H1 (cell line): ENCODE measurements around the gene C3orf85.

Experiments used
- EP300 ChIP-seq, 2 experiments: IDR thresholded peaks; 1 replicate in 1 of 2; 2 replicates in 1 of 2; pipeline ENCODE4 v1.6.1; 2011 to 2012; ENCODE audit warnings: low read depth in 2 of 2, low read length in 2 of 2, mild to moderate bottlenecking in 2 of 2, borderline replicate concordance in 1 of 2, inconsistent platforms in 1 of 2, moderate library complexity in 1 of 2
- EZH2 ChIP-seq: fragments of 200-600 bp; sonication (generic); IDR thresholded peaks from 2 replicates; pipeline ENCODE4 v1.7.1; 2012; ENCODE audit warnings: low read depth, mild to moderate bottlenecking, moderate library complexity, low read length, inconsistent platforms; ENCODE audit not compliant: severe bottlenecking
- JUN ChIP-seq: IDR thresholded peaks from 2 replicates; pipeline ENCODE4 v1.6.1; 2011; ENCODE audit warnings: low read depth, mild to moderate bottlenecking, improper control_type of control experiment, low read length
- KDM1A ChIP-seq: fragments of 200-600, 300-600 bp; sonication (generic); IDR thresholded peaks from 2 replicates; pipeline ENCODE4 v1.7.1; 2016; ENCODE audit warnings: mild to moderate bottlenecking, low read length, borderline replicate concordance
- POLR2A ChIP-seq, 2 experiments: IDR thresholded peaks; 1 replicate in 1 of 2; 2 replicates in 1 of 2; pipeline ENCODE4 v1.6.1; 2011; ENCODE audit warnings: low read depth in 2 of 2, low read length in 2 of 2, mild to moderate bottlenecking in 2 of 2; ENCODE audit errors: control extremely low read depth in 1 of 2
- POLR2AphosphoS5 ChIP-seq: IDR thresholded peaks from 2 replicates; pipeline ENCODE4 v1.6.1; 2011; ENCODE audit warnings: low read depth, low read length
- RBBP5 ChIP-seq: IDR thresholded peaks from 2 replicates; pipeline ENCODE4 v1.7.1; 2012; ENCODE audit warnings: low read depth, mild to moderate bottlenecking, inconsistent platforms, low read length, moderate library complexity, borderline replicate concordance
- RNF2 ChIP-seq: fragments of 200-900, 300-1000 bp; sonication (generic); IDR thresholded peaks from 2 replicates; pipeline ENCODE4 v1.7.1; 2016; ENCODE audit warnings: borderline replicate concordance, low read depth, mild to moderate bottlenecking, antibody characterized with exemption, low read length; ENCODE audit not compliant: poor library complexity, severe bottlenecking; ENCODE audit errors: missing control alignments
- TEAD4 ChIP-seq: IDR thresholded peaks from 2 replicates; pipeline ENCODE4 v1.6.1; 2012; ENCODE audit warnings: low read depth, low read length, inconsistent platforms, mixed read lengths
- ZNF274 ChIP-seq: IDR thresholded peaks from 2 replicates; pipeline ENCODE4 v1.7.0; 2012; ENCODE audit warnings: low read length, borderline replicate concordance; ENCODE audit errors: extremely low read depth
- TF ChIP-seq, protein P1 (sequence below), 3 experiments: IDR thresholded peaks; 1 replicate in 2 of 3; 2 replicates in 1 of 3; pipeline versions ENCODE4 v1.5.1 to v1.6.1; 2011; ENCODE audit warnings: low read length in 3 of 3, mild to moderate bottlenecking in 3 of 3, inconsistent platforms in 2 of 3, low read depth in 1 of 3, moderate library complexity in 1 of 3; ENCODE audit not compliant: insufficient read depth in 1 of 3; ENCODE audit errors: control extremely low read depth in 1 of 3
- TF ChIP-seq, protein P2 (sequence below): IDR thresholded peaks from 2 replicates; pipeline ENCODE4 v1.6.1; 2011; ENCODE audit warnings: low read length, improper control_type of control experiment

GRCh38 chr3:109112946-109113760 is 23.4 kb upstream of the C3orf85 start:
- no peak for TF ChIP-seq EP300 (IDR thresholded peaks at IDR 0.05; ENCODE audit: borderline replicate concordance in 1 of 2, low read depth in 2 of 2, low read length in 2 of 2)
- TF ChIP-seq EZH2, result no peak
- no peak for TF ChIP-seq TEAD4
- TF ChIP-seq KDM1A, result no peak
- no peak for TF ChIP-seq ZNF274
- TF ChIP-seq RBBP5, result no peak
- TF ChIP-seq JUN, result no peak
- TF ChIP-seq, protein P1, sequence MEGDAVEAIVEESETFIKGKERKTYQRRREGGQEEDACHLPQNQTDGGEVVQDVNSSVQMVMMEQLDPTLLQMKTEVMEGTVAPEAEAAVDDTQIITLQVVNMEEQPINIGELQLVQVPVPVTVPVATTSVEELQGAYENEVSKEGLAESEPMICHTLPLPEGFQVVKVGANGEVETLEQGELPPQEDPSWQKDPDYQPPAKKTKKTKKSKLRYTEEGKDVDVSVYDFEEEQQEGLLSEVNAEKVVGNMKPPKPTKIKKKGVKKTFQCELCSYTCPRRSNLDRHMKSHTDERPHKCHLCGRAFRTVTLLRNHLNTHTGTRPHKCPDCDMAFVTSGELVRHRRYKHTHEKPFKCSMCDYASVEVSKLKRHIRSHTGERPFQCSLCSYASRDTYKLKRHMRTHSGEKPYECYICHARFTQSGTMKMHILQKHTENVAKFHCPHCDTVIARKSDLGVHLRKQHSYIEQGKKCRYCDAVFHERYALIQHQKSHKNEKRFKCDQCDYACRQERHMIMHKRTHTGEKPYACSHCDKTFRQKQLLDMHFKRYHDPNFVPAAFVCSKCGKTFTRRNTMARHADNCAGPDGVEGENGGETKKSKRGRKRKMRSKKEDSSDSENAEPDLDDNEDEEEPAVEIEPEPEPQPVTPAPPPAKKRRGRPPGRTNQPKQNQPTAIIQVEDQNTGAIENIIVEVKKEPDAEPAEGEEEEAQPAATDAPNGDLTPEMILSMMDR (IDR thresholded peaks at IDR 0.05; ENCODE audit: control extremely low read depth in 1 of 3, insufficient read depth in 1 of 3, low read depth in 1 of 3, low read length in 3 of 3), result no peak
- TF ChIP-seq POLR2A (IDR thresholded peaks at IDR 0.05; ENCODE audit: control extremely low read depth in 1 of 2, low read depth in 2 of 2, low read length in 2 of 2), result no peak
- TF ChIP-seq RNF2, result no peak
- TF ChIP-seq, protein P2, sequence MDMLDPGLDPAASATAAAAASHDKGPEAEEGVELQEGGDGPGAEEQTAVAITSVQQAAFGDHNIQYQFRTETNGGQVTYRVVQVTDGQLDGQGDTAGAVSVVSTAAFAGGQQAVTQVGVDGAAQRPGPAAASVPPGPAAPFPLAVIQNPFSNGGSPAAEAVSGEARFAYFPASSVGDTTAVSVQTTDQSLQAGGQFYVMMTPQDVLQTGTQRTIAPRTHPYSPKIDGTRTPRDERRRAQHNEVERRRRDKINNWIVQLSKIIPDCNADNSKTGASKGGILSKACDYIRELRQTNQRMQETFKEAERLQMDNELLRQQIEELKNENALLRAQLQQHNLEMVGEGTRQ, result no peak
- no peak for TF ChIP-seq POLR2AphosphoS5
